22Rv1 (cell line): ENCODE results near the gene SFXN3.

Experiments
- H3K27ac ChIP-seq: fragments of 450-650 bp; 2 replicates; pipeline ENCODE4 v1.5.1; 2017
- CTCF ChIP-seq: fragments of 450-650 bp; IDR thresholded peaks from 2 replicates; pipeline ENCODE4 v1.5.1; 2017; ENCODE audit warnings: mild to moderate bottlenecking
- ZFX ChIP-seq: fragments of 450-650 bp; IDR thresholded peaks from 2 replicates; pipeline ENCODE4 v1.6.1; 2017; ENCODE audit warnings: antibody characterized with exemption, borderline replicate concordance

SFXN3 gene

GRCh38 chr10:101085846-101086245 lies 54.8 kb downstream of the SFXN3 start:
- no peak for TF ChIP-seq CTCF
- no peak for TF ChIP-seq ZFX
- no peak overlapping the region for H3K27ac ChIP-seq

- H3K27ac ChIP-seq: no peak overlapping the region
- no peak for TF ChIP-seq CTCF
These were observed 56.3 kb downstream of the SFXN3 start for GRCh38 chr10:101087376-101087775.

GRCh38 chr10:101087965-101088364 lies 56.9 kb downstream of the SFXN3 start:
- no peak for TF ChIP-seq ZFX
- no peak for TF ChIP-seq CTCF
- H3K27ac ChIP-seq: no peak overlapping the region

- TF ChIP-seq ZFX (no peak), CTCF (no peak)
- H3K27ac ChIP-seq: no peak overlapping the region
These were observed 58.7 kb downstream of the SFXN3 start for GRCh38 chr10:101089520-101090299.

- TF ChIP-seq CTCF (no peak), ZFX (no peak)
- 0 out of 2 replicates have a peak overlapping the region, but pooled peaks have one; percentile 91 for H3K27ac ChIP-seq
These were observed 59.6 kb downstream of the SFXN3 start for GRCh38 chr10:101090597-101090996.
